BE2C (cell line): Measurements from ENCODE around the gene ATP23.

ENCODE experiments used
- DNase-seq: peaks from one replicate; pipeline ENCODE4 v3.0.0-alpha.2; 2020
- H3K27me3 ChIP-seq: fragments of 250-450 bp; sonication (Bioruptor Pico); 2 replicates; pipeline ENCODE4 v1.5.1; 2020; ENCODE audit warnings: mild to moderate bottlenecking
- H3K36me3 ChIP-seq: fragments of 250-450 bp; sonication (Bioruptor Pico); 2 replicates; pipeline ENCODE4 v1.5.1; 2020; ENCODE audit warnings: mild to moderate bottlenecking
- H3K4me1 ChIP-seq: fragments of 250-450 bp; sonication (Bioruptor Pico); 2 replicates; pipeline ENCODE4 v1.5.1; 2020
- H3K4me3 ChIP-seq: 2 replicates; pipeline ENCODE4 v1.5.1; 2011; ENCODE audit warnings: low read depth, low read length
- H3K9me3 ChIP-seq: fragments of 250-450 bp; sonication (Bioruptor Pico); 2 replicates; pipeline ENCODE4 v1.5.1; 2020
- TF ChIP-seq, protein P1 (sequence below): IDR thresholded peaks from 2 replicates; pipeline ENCODE4 v1.5.1; 2012; ENCODE audit warnings: mild to moderate bottlenecking, low read depth, low read length

ATP23 gene

DNA sequence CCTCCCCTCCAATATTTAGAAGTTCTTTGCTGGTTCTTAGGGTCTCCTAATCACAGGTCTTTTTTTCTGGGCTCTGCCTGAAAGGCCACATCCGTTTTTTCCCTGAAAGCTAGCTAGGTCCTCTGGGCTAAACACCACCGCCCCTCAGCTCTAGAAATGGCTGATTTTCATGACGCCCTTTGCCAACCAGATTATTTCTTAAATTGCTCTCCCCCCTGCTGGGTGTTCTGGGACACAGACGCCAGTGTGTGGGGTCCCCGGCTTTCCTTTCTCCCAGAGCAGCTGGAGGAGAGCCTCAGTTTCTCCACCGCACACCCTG lies 45.3 kb upstream of the ATP23 start:
- H3K4me1 ChIP-seq, result peaks cover 43% of the 10 kb centered on the region
- H3K27me3 ChIP-seq, result no peaks in the 10 kb centered on the region
- H3K36me3 ChIP-seq, result no peaks in the 10 kb centered on the region
- no peaks in the 10 kb centered on the region for H3K9me3 ChIP-seq
- peak overlapping the region; percentile 69 for H3K4me3 ChIP-seq
- TF ChIP-seq, protein P1, sequence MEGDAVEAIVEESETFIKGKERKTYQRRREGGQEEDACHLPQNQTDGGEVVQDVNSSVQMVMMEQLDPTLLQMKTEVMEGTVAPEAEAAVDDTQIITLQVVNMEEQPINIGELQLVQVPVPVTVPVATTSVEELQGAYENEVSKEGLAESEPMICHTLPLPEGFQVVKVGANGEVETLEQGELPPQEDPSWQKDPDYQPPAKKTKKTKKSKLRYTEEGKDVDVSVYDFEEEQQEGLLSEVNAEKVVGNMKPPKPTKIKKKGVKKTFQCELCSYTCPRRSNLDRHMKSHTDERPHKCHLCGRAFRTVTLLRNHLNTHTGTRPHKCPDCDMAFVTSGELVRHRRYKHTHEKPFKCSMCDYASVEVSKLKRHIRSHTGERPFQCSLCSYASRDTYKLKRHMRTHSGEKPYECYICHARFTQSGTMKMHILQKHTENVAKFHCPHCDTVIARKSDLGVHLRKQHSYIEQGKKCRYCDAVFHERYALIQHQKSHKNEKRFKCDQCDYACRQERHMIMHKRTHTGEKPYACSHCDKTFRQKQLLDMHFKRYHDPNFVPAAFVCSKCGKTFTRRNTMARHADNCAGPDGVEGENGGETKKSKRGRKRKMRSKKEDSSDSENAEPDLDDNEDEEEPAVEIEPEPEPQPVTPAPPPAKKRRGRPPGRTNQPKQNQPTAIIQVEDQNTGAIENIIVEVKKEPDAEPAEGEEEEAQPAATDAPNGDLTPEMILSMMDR, result no peak
- DNase-seq, result no peak

DNA sequence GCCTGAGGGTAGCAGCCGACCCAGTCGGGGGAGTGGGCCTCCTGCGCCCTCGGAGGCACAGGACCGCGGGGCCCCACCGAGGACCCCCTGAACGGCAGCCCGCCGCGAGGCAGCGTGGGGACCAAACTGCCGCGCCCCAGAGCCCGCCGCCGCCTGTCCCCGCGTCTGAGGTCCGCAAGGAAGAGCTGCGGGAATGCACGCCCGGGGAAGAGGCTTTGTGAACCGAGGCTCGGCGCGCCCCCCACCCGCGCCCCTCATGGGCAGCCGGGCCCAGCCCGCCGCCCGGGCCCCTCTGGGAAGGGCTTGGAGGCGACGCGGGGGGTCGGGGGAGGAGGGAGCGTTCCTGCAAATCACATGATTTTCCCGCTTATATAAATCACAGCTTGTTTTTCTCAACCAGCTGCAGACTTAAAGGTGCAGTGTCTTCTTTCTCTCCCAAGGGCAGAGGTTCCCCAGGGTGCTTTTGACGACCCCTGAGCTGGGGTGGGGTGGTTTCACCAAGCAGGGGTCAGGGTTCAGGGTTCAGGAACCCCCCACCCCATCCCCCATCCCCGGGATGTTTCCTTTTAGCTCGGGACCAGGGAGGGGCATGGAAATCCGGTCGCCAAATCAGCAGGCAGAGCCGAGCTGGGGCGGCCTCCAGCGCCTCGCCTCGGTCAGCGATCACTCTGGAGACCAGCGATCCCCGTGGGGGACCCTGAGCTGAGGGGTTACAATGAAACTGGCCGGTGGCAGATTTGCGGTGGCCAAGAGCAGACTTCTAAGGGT lies 44.7 kb upstream of the ATP23 start:
- TF ChIP-seq, protein P1, result peak; percentile 34
- no peaks in the 10 kb centered on the region for H3K36me3 ChIP-seq
- no peaks in the 10 kb centered on the region for H3K27me3 ChIP-seq
- H3K4me3 ChIP-seq, result peak overlapping the region; percentile 69
- H3K4me1 ChIP-seq, result peaks cover 42% of the 10 kb centered on the region
- no peaks in the 10 kb centered on the region for H3K9me3 ChIP-seq
- DNase-seq, result peak; percentile 69

DNA sequence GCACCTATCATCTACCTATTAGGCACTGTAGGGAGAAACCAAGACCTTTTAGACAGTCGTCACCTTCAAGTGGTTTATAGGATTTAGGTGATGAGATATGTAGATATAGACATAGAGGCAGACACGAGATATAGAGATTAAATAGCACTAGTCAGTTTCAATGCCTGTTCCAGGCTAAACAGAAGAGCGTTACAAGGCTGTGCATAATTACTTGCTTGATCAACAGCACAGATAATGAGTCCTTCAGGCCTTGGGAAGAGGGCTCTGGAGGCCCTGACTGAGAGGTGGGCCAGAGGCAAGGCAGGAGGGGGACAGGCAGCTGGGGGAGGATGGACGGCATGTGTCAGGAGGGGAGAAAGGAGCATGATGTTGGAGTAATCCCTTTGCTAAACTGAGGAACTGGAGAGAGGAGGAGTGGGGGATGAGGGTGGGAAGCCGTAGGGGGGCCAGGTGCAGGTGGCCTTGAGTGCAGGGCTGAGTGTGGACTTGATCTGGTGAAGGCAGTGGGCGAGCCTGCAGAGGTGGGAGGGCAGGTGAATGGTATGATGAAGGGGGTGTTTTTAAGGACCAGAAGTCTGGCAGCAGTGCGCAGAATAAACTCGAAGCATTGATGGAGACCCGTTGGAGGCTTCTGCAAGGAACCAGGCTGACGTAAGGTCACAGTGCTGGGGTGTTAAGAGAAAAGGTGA lies 43.9 kb upstream of the ATP23 start:
- DNase-seq, result no peak
- H3K9me3 ChIP-seq, result no peaks in the 10 kb centered on the region
- TF ChIP-seq, protein P1, result no peak
- H3K36me3 ChIP-seq, result no peaks in the 10 kb centered on the region
- H3K4me3 ChIP-seq, result peak overlapping the region; percentile 69
- no peaks in the 10 kb centered on the region for H3K27me3 ChIP-seq
- H3K4me1 ChIP-seq, result peaks cover 35% of the 10 kb centered on the region

DNA sequence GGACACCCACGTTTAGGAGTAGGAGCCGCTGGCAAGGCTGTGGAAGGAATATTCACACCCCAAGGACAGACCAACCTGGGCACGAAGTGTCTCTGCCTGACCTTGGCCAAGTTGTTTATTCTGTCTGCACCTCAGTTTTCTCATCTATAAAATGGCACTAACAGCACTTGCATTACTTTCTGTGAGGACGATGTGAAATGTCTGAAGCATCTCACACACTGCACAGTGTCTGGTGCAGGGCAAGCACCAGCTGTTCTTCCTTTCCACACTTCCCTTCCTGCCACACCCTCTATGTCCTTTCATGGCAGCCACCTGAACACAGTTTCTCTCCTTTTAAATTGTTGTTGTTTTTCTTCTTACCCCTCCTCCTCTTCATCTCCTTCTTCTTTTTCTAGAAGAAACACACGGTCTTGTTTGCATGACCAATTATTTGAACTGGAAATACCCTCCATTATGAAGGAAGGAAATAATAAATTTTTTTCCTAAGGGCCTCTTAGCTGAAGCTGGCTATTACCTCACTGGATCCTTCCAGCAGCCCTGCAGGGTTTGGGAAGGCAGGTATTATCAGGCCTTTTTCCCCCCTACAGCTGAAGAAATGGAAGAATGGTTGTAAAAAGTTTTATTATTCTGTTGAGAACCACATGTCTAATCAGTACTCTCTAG lies 42.9 kb upstream of the ATP23 start:
- H3K9me3 ChIP-seq, result no peaks in the 10 kb centered on the region
- TF ChIP-seq, protein P1, result no peak
- no peaks in the 10 kb centered on the region for H3K27me3 ChIP-seq
- peaks cover 32% of the 10 kb centered on the region for H3K4me1 ChIP-seq
- DNase-seq, result no peak
- H3K36me3 ChIP-seq, result no peaks in the 10 kb centered on the region
- H3K4me3 ChIP-seq, result no peak overlapping the region

DNA sequence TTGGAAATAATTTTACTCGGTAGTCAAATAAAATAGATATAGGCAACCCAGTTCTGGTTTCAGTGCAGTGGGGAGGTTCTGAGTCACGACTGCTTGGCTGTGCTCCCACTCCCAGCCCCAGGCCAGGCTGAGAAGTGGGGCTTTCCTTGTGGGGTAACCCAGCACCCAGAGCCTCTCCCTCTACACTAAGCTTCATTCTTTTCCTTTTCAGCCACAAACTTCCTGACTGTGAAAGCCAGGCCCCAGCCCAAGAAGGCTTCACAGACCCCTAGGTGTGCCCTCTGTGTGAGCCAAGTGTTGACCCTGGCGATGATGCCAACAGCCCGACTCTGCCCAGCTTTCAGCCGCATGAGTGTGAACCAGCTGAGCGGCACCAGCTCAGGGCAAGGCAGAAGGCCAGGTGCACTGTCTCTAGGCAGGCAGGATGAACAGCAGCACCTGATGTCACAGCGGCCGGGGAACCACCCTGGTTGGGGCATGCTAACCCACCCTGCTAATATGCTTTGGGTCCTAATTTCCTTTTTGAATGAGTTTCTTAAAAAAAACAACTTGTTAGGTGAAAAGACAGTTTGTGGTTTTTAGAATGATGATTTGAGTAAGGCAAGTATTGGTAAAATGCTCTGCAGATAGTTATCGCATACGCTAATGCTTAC lies 42.2 kb upstream of the ATP23 start:
- no peak overlapping the region for H3K4me3 ChIP-seq
- H3K9me3 ChIP-seq, result no peaks in the 10 kb centered on the region
- no peaks in the 10 kb centered on the region for H3K36me3 ChIP-seq
- no peak for DNase-seq
- no peaks in the 10 kb centered on the region for H3K27me3 ChIP-seq
- TF ChIP-seq, protein P1, result no peak
- H3K4me1 ChIP-seq, result peaks cover 25% of the 10 kb centered on the region
